COLO829 (cell line): ENCODE data around the gene SH3BGRL3.

Source experiments
- DNase-seq: peaks from one replicate; pipeline ENCODE4 v3.0.0; 2012; ENCODE audit warnings: low spot score

The SH3BGRL3 gene

DNA sequence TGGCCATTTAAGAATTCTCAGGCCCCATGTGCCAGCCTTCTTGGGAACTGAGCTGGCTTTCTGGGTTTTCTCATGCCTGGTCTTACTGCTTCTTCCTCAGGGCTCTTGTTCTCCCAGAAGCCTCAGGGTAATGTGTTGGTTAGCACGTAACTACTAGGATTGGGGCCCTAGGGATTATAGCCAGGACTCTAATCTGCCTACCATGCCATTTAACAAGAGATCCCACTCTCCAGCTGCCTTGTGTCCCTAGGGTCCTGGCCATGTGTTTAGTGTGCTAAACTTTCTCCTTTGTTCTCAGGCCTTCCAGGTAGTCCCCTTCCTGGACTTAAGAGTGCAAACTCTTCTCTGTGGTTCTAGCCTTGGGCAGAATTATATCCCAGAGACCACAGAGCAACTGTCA, 2.2 kb upstream of the SH3BGRL3 start:
- no peak for DNase-seq

DNA sequence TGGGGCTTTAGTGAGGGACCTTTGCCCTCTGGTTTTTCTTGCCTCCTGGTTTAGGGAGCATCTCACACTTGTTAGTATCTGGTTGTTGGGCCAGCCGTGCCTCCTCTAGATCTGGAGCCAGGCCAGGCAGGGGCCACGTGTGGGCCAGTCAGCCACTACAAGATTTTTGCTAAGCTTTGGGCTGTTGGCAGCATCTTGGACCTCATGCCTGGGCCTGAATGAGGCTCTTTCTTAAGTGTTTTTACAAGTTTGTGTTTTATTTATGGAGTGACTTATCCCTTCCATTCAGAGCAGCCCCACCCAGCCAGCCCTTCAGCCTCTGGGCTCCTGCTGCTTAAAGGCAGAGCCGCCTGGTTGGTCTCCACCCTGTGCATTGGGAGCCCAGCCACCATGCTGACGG, 1.6 kb upstream of the SH3BGRL3 start:
- peak; percentile 73 for DNase-seq

DNA sequence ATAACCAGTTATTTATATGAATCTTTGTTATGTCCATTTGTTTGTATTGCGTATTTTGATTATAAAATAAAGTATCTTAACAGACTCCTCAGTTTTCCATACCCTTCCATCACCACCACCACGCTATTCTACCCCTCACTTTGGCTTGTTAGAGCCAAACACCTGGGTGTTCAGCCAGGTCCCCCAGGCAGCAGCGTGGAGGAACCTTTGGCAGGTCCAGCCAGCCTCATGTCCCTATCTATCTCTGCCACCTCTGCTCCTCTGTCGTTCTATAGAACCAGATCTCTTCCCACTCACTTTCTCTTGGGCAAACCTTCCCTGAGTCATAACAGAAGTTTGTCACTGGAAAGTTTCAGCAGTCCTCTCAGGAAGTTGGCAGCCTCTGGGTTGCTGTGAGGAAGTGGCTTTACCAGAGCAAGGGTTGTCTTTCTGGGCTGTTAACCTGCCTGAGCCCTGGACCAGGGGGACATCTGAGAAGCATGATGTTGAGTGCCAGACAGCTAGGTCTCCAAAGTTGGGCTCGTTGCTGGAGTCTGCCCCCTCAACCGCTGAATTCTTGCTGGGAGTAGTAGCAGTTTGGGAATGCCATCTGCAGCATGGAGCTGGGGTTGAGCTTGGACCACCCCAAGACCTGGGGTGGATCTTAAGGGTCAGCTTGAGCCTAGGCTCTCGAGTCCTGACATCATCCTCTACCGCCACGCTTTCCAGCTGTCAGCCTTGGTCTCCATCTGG, 996 bp upstream of the SH3BGRL3 start:
- peak; percentile 46 for DNase-seq

DNA sequence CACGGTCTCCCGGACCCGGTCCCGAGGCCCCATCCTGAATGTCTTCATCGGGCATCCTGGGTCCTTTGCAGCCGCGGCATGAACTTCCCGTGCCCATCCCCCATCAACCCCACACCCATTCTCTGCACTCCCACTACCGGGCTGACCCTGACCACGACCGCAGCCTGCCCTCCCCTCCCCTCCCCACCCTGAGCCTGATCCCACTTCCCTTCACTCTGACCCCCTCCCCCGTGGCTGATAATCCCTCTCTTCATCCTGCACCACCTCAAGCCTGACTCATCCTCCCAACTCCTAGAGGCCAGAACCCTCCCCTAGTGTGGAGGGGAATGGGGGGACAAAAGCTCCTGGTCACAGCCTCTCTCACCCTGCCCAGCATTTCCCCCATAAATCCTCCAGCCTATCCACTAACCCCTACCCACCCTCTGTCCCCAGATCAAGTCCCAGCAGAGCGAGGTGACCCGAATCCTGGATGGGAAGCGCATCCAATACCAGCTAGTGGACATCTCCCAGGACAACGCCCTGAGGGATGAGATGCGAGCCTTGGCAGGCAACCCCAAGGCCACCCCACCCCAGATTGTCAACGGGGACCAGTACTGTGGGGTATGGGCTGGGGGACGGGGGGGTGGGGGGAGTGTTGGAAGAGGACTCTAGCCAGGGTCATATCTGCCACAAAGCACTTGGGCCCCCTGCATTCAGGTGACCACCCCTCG, 602 bp downstream of the SH3BGRL3 start:
- peak; percentile 33 for DNase-seq

DNA sequence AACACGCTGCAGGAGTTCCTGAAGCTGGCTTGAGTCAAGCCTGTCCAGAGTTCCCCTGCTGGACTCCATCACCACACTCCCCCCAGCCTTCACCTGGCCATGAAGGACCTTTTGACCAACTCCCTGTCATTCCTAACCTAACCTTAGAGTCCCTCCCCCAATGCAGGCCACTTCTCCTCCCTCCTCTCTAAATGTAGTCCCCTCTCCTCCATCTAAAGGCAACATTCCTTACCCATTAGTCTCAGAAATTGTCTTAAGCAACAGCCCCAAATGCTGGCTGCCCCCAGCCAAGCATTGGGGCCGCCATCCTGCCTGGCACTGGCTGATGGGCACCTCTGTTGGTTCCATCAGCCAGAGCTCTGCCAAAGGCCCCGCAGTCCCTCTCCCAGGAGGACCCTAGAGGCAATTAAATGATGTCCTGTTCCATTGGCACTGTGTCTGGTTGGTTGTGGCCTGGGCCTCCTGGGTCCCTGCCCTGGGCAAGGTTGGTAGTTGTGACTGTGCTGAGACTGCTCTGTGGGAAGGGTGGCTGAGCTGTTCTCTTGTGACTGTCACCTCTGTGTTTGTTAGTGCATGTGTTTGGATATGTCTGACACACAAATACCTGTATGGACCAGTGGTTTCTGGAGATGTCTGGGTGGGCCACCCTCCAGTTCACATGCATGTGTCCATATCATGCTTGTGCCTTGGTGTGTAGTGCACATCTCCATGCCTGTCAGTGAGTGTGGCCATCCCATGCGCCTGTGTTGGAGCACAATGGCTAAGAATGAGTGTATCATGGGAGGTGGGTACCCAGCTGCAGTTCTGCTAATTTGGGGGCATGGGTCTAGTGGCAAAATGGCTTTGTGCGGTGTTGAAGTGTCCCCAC, 1.4 kb downstream of the SH3BGRL3 start:
- no peak for DNase-seq

DNA sequence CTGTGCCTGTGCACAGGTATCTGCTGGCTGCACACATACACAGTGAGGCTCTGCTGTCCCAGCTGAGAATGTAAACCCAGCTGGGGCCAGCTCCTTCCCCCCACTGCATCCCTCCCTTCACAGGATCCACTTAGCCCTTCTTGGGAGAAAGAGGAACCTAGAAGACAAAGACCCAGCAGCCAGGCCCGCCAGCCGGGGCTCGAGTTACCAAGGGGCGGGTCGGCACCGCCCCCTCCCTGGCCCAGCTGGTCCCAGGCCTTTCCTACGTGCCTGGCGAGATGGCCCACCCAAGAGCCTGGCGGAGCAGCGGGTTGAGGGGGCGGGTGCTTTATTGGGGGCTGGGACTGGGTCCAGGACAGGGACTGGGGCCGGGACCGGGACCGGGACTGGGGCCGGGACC, 2.1 kb downstream of the SH3BGRL3 start:
- DNase-seq, result no peak

DNA sequence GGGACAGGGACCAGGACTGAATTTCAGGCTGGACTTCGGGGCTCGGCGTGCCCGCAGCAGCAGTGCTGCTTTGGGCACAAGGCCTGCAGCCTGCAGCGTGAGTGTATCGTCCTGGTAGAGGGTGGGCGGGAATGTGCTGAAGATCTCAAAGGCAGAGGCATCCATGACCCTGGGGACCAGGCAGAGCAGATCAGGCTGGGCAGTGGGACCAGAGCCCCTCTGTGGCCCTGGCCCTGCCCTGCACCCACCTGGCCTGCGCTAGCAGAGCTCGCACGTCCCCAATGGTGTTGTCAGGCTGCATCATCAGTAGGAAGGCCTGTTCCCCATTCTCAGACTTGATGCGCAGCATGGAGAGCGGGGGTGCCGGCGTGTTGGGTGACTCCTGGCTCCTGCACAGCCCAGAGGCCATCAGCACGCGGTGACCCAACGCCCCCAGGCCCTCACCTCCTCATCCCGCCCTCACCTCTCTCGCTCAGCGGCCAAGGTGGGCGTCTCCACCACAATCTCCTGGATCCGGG, 2.6 kb downstream of the SH3BGRL3 start:
- no peak for DNase-seq

DNA sequence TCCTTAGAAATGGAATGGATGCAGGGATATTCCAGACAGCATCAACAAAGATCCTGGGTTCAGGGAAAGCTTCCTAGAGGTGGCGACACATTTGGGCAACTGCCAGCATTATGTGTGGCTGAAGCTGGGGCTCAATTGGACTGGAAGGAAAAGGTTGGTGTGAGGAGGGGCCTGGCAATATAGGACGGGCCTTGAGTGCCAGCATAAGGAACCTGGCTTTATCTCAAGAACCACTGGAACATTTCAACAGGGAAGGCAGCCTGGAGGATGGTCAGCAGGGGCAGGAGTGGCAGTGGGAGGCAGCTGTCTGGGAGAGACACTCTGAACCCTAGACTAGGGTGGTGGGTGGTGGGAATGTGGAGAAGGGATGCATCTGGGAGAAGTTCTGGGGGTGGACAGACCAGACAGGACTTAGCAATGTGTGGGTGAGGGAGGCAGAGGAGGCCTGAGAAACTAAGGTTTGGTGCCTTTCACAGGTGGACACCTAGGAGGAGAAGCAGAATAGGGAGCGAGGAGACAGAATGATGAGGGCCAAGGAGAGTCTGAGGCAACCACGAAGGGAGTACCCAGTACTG, 3.5 kb downstream of the SH3BGRL3 start:
- no peak for DNase-seq

DNA sequence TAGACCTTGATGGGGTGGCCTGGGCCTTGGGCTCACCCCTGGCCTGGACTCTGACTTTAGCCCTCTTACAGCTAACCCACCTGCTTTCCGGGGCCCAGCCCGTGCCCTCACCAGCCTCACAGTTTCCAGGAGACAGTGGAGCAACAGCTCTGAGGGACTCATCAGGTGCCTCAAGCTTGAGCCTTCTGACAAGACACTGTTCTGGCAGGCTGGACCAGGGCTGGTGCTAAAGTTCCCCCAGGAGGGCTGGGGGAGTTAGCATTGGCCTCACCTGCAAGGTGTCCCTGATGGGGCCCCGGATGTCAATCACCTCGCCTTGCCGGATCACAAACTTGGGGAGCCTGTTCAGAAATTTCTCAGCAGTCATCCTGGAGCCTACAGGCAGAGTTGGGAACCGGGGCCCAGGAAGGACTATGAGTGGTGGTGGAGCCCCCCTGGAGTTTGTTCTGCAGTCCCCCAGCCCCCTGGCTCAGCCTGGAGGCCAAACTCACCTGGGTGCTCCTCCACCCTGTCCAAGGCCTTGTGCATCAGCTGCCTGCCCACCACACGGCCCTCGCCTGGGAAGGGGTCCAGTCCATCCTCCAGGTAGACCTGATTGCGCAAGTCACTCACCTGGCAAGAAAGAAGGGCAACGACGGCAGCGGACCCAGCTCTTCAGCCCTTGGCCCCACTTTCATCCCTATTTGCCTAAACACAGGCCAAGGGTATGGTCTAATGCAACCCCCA, 4.1 kb downstream of the SH3BGRL3 start:
- no peak for DNase-seq

DNA sequence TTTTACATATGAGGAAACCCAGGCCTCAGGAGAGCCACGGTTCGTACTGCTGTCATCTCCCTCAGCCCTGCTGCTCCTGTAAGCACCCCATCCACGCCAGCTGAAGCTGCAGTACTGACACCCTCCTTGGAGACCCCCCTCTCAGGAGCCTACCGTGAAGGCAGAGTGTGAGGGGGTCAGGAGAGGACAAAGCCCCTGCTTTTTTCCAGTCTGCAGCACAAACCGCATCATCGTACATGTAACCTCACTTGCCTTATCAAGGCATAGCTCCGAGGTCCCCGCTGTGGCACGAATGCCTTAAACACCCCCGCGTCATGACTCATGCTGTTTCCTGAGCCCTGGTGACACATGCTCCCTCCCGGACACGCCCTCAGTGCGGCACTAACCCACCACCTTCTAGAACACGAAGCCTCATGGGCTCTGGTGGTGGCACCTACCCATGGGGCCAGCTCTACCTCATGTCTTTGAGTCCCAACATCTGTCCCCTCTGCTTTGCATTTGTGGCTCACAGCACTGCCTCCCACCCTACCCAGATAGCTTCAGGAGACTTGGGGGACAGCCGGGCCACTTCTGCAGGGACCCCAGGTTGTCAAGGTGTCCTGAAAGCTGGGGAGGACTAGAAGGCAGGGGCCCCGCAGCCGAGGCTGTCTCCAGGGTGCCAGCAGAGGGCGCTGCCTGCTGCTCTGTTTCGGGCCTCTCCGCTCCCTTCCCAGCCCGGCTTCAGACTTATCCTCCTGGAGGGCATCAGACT, 4.9 kb downstream of the SH3BGRL3 start:
- DNase-seq, result peak; percentile 74

DNA sequence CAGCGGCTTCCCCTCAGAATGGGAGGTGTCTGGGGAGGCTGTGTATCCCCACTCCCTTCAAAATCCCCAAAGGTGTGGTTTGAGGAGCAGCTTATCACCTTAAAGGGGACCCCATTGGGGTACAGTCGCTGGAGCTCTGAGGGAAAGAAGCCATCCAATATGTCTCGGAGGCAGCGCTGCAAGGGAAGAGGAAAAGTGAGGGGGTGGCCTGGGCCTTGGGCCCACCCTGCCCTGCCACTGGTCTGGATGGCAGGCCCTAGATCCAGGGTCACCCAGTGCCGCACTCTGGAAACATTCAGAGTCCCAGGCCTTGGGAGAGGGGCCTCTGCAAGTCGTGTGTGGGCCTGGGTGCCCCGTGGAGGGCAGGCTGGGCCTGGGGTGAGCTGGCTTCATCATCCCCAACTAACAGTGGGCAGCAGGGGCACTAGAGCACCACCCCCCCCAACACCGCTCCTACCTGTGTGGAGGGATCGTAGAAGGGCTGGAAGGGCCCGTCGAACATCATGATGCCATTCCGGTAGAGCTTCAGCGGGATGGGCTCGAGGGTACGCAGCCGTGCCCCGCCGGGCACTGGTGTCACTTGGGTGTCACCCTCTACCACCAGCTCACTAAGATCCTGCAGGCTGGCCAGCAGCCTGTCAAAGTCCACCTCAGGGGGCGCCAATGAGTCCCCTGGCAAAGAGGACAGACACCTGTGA, 5.6 kb downstream of the SH3BGRL3 start:
- no peak for DNase-seq

DNA sequence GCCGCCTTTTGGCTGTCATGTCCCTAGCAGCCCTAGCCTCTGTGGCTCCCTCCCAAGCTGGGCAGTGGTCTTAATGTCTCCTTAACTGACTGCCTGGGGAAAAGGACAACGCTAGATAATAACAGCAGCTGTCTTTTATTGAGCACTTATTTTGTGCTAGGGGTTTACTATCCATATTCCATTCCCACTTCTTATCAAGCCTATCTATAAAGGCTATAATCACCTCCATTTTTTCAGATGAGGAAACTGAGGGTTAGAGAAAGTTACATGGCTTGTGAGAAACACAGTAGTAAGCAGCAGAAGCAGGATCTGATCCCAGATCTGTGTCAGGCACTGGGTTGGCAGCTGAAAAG, 6.2 kb downstream of the SH3BGRL3 start:
- DNase-seq, result no peak

DNA sequence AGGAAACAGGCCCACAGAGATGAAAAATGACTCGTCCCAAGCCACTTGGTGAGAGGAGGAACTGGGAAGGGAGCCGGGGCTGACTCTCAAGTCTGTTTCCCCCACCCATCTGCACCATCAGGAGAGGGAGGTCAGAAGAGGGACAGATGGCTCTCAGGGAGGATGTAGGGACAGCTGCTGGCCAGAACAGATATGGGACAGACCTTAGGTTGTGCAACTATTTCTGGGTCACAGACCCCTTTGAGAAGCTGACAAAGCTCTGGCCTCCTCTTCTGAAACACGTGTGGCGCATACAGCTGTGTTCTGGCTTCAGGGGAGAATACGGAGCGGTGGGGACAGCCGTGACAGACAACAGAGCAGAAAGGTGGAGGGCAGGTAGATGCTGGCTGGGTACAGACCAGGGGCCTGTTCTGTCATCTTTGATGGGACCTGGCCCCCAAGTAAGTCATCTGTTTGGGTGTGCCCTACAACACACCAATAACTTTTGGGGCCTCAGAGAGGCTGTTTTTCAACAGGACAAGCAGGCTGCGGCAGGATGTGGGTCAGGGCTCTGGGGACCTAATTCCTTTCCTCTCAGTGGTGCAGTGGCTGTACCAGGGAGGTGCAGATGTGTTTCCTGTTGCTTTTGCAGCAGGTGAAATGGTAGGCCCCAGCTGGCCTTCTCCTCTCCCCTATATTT, 7.3 kb downstream of the SH3BGRL3 start:
- DNase-seq, result no peak

DNA sequence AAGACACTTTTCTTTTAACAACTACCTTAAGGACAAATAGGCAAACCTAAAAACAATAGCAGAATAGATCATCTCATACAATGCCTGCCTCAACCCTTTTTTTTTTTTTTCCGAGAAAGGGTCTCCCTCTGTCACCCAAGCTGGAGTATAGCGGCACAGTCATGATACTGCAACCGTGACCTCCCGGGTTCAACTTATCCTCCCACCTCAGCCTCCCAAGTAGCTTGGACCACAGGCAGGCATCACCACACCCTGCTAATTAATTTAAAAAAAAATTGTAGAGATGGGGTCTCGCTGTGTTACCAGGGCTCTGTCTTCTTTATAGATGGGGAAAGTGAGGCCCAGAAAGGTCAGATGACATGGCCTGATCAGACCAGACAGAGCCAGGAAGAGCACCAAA, 7.9 kb downstream of the SH3BGRL3 start:
- no peak for DNase-seq

DNA sequence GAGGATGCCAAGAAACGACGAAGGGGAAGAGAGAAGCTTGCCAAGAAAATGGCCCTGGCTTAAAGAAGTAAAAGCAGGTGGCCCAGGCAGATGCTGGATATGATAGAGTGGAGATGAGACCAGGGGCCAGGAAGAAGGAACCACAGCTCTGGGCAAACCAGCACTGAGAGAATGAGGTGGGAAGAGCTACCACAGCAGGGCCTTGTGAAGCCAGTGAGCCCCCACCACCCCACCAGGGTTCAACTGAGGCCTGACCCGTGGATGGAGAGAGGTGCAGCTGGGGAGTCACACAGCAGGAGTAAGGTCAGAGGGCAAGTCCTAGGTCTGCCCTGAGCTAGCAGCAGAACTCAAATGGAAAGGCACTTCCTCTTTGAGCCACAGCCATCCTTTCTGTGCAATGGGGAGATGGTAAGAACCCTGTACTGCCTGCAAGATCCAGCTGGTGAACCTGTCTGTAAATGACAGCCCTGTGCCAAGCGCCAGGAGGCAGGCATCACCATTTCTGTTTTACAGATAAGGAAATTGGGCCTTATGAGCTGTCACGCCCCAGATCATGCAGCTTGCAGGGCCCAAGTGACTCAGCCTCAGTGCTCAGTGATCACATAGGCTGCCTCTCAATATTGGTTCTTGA, 8.5 kb downstream of the SH3BGRL3 start:
- DNase-seq, result no peak

DNA sequence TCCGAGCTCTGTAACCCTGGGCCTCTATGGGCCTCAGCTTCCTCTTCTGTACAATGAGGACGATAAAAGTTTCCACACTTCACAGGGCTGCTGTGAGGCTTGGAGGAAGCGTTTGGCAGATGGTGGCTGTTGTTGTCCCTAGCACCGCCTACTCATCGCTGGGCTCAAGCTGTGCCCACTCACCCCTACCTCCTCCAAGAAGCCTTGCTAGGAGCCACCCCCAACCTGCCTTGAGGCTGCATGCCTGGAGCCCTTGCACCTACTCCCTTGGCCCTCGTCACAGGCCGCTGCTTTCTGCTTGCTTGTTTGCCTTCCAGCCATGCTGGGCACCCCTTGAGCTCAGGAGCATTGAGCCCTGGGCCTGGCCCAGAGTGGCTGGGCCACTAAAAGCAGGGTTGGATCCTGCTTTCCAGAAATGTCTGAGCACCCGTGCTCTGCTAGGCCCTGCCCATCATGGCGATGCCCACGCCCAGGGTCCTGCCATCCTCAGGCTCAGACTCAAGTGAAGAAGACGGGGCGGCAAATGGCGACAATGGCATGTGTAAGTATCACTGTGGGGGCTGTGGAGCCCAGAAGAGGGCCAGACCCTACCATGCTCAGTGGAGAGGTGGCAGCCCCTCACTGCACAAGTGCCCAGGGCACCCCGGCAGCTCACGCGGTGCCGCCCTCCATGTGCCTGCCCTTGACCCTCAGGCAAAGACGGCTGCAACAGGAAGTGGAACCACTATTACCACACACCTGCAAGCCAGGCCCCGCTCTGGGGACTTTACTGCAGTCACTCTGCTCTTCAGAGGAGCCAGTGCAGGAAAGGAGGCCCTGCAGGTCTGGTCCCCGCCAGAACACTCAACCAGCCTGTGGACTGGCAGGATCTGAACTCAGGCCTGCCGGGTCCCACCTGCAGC, 9.5 kb downstream of the SH3BGRL3 start:
- no peak for DNase-seq

DNA sequence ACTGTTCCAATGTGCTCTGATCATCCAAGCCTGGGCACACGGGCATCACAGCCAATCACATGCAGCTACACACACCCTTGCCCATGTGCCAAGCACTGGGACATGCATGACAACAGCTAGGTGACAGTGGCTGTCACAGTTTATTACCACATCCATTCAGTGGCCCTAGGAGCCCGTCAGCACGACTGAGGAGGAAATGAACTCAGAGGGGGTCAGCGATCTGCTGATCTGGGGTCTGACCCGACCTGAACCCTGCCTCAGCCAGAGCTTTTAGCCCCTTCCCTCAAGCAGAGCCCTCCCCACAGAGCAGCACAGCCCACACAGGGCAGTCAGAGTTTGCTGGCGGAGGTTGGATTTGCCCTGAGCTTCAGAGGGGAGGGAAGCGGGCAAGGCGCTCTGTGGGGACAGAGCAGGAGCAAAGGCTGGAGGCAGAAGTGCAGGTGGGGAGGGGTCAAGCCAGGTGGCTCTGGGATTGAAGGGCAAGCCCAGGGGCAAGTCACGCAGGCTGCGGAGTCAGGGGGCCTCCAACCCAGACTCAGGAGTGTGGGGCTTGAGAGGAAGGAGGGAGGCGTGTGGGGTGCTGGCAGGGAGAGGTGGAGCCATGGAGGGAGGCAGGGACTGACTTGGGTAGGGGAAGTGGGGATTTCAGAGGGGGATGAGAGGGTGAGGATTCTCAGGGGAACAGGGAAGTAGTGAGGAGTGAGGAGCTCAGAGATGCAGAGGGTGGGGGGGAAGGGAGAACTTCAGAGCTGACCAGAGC, 10.4 kb downstream of the SH3BGRL3 start:
- DNase-seq, result no peak
